HG02623 (cell line): ENCODE results near the gene TBL1Y.
"Not testable (repeated sequence)": the region's sequence is repeated elsewhere in the genome, so short reads cannot be mapped to it uniquely, and the experiment has no call there.

Experiments
- ATAC-seq: cut with Tn5 transposase; IDR thresholded peaks from one replicate; pipeline ENCODE4 v1.9.1; 2021; ENCODE audit warnings: moderate library complexity; ENCODE audit not compliant: unreplicated experiment

TBL1Y gene

GRCh38 chrY:6910372-6911252 is at the start of gene TBL1Y:
Gene TBL1Y (plus strand): TSS chrY:6910697. CDS start chrY:7025085, 114,388 bp downstream.
- no peak for ATAC-seq

GRCh38 chrY:6894496-6894895 is 16.0 kb upstream of the TBL1Y start:
- ATAC-seq: no peak

GRCh38 chrY:6895236-6895635 is 15.3 kb upstream of the TBL1Y start:
- no peak for ATAC-seq

DNA sequence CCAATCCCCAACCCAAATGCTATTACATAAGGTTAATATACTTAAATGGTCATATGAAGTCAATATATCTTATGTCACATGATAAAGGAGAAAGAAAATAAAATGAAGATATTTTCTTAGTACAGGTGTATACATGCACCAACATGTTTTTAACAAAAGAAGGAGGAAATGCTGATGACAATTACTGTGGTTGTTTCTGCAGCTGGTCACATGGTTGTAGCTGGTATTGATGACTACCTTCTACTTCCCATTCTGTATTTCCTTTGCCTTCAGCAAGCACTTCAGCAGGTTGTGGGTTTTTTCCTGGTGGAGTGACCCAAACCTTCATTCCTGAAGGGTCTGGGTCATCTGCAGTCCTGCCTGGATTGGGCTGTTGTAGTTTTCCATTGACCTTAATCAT is 8.4 kb upstream of the TBL1Y start:
- ATAC-seq: not testable (repeated sequence)

DNA sequence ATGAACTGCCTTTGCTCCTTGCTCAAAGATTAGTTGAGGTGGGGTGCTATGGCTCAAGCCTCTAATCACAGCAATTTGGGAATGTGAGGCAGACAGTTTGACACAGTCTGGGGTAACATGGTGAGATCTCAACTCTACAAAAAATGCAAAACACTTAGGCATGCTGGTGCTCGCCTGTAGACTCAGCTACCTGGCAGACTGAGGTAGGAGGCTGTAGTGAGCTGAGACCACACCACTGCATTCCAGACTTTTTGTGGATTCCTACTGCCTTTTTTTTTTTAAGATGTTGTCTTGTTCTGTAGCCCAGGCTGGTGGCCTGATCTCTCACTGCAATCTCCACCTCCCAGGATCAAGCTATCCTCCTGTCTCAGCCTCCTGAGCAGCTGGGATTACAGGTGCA is 2.9 kb upstream of the TBL1Y start:
- ATAC-seq: no peak

DNA sequence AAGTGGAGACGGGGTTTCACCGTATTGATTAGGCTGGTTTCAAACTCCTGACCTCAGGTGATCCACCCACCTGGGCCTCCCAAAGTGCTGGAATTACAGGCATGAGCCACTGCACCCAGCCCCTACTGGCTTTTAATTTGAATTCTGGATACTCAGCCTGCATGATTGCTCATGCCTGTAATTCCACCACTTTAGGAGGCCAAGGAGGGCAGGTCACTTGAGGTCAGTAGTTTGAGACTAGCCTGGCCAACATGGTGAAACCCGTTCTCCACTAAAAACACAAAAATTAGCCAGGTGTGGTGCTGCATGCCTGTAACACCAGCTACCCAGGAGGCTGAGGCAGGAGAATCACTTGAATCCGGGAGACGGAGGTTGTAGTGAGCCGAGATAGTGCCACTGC is 2.5 kb upstream of the TBL1Y start:
- ATAC-seq: not testable (repeated sequence)

- ATAC-seq: no peak
Observed at GRCh38 chrY:6909118-6909521, 1.4 kb upstream of the TBL1Y start.

- no peak for ATAC-seq
Observed at GRCh38 chrY:6909856-6910255, 641 bp upstream of the TBL1Y start.

- no peak for ATAC-seq
Observed at GRCh38 chrY:6911253-6911881, 870 bp downstream of the TBL1Y start, which contains the start of gene AMELY. Gene AMELY (minus strand): TSS chrY:6911752. CDS start chrY:6872608, 39,144 bp downstream.

DNA sequence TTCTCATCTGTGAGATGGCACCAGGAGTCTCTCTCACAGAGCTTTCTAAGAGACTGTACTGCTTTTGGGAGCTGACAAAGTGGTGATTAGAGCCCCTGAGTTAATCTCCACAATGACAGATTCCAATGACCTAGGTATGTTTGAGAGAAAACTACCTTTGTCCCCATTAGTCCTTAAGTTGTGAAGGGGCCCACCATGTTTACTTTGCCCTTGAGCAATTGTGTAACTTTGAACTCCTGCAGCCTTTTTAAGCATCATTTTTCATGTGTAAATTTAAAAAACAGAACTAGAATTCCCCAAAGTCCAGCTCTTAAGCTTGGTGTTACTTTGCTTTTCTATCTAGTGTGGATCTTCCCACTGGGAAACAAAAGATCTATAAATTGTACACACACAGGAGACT is 2.9 kb downstream of the TBL1Y start:
- ATAC-seq: no peak

DNA sequence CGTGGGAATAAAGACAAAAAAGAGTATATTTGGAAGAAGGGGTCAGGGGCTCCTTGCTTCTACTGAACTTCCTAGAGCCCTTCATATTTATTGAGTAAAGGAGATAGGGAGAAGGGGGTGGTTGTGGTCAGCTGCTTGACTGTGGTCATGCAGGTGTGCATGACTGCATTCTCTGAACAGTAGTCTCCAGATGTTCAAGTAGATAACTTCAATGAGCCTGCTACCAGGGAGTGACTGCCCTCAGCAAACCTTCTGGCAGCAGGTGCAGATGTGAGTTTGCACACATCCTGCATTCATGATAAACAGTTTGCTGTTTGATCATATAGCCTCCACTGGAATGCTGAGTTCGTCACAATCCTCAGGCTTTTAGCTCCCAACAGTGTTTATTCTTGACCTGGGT is 10.6 kb downstream of the TBL1Y start:
- ATAC-seq: no peak

- no peak for ATAC-seq
Observed at GRCh38 chrY:6928265-6928664, 17.8 kb downstream of the TBL1Y start.

DNA sequence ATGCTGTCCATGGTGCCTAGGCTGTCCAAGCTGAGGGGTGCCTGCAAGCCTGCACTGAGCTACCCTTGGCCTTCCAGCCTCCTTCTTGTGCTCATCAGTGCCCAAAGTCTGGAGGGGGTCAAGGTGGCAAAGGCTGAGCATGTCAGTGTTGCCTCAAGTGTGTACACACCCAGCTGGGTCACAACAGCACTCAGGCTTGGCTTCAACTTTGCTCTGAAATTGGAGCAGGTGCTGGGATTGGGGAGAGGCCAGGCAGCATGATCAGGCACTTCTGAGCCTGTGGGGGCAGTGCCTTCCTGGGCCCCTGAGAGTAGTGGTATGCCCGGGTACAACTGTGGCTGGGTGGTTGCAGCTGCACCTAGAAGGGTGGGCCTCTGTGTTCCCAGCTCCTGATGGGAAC is 18.7 kb downstream of the TBL1Y start:
- no peak for ATAC-seq

- no peak for ATAC-seq
Observed at GRCh38 chrY:6931779-6932396, 21.4 kb downstream of the TBL1Y start.

GRCh38 chrY:6935497-6935896 is 25.0 kb downstream of the TBL1Y start:
- no peak for ATAC-seq

DNA sequence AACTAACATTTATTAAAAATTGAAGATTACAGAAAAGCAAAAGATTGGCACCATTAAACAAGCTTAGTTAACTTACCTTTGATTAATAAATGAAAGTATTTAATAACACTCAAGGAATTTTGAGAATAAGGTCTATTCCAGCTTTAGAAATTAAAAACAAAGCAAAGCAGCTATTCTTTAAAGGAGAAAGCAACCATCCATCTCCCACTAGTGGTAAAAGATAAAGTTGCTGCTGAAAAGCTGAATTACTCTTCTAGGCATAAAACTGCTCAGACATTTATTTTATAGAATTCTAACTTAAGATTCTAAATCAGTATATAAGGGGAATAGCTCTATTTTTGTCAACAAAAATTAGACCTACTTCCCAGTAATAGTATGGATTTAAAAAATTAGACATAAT is 37.2 kb downstream of the TBL1Y start:
- no peak for ATAC-seq

DNA sequence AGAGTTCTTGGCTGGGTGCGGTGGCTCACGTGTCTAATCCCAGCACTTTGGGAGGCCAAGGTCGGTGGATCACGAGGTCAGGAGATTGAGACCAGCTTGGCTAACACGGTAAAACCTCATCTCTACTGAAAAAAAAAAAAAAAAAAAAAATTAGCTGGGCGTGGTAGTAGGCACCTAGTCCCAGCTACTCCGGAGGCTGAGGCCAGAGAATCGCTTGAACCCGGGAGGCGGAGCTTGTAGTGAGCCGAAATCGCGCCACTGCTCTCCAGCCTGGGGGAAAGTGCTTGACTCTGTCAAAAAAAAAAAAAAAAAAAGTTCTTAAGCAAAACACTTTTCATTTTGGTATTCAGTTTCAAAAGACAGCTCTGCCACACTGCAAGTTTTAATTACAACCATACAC is 37.9 kb downstream of the TBL1Y start:
- no peak for ATAC-seq

DNA sequence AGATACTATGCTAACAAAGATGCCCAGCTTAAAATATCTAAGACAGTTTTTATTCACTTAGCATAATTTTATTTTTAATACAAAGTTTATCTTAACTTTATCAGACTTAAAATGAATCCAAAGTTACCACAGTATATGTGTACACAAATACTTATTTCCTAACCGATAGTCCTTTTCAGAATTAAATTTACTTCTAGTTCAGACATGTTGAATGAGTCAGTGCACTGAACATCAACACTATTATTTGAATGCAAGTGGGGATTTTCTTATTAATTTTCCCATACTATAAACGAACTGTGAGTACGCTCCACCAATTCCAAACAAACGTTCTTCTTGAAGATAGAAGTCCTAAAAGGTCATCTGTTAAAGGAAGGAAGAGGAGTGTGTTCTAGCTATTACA is 39.5 kb downstream of the TBL1Y start:
- ATAC-seq: no peak

GRCh38 chrY:6964732-6965131 is 54.2 kb downstream of the TBL1Y start:
- no peak for ATAC-seq

GRCh38 chrY:6966521-6966920 is 56.0 kb downstream of the TBL1Y start:
- ATAC-seq: no peak

DNA sequence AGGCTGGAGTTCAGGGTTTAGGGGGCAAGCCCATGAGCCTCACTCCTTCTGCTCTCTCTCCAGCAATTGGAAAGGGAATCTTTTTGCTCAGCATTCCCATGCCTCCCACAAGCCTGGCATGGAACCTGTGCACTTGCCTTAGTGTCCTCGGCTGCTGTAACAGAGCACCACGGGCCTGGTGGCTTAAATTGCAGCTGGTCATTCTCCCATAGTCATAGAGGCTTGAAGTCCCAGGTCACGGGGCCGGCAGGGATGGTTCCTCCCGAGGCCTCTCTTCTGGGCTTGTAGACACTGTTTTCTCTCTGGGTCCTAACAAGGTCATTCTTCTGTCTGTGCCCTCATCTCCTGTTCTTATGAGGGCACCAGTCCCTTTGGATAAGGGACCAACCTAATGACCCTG is 57.2 kb downstream of the TBL1Y start:
- no peak for ATAC-seq

DNA sequence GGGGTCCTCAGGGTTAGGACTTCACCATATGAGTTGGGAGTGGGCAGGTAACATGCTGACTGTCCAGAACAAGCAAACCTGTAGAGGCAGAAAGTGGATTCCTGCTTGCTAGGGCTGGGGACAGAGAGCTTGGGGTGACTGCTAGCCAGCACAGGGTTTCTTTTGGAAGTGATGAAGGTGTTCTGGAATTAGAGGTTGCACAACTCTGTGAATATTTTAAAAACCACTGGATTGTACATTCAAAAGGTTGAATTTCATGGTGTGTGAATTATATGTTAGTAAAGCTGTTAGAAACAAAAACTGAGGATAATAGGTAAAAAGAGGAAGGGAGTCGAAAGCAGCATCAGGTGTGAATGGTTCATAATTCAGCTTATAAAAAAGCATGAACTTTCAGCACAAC is 57.7 kb downstream of the TBL1Y start:
- no peak for ATAC-seq
